ENCODE data around the gene HOXB4. TPM values are rescaled to one million over a fixed set of nuclear protein-coding genes. Genes with fewer than 3 reads are reported as not detected.

The HOXB4 gene
- total RNA-seq, 3 donors from 2014 or later, result 0.94 to 1.6 (median 1.4) TPM

GRCh38 chr17:48579760-48580554 lies 1.8 kb upstream of the HOXB4 start:
- Mint-ChIP-seq H3K9me3 (no peaks in the 10 kb centered on the region), H3K4me3 (peak overlapping the region; percentile 86), H3K36me3 (ENCODE audit: insufficient read depth) (no peaks in the 10 kb centered on the region), H3K27me3 (ENCODE audit: low read depth) (peaks cover 60% of the 10 kb centered on the region), H3K4me1 (ENCODE audit: low read depth) (peaks cover 55% of the 10 kb centered on the region)
- ATAC-seq, result no peak
- no peak for DNase-seq

- Mint-ChIP-seq H3K36me3 (ENCODE audit: insufficient read depth) (no peaks in the 10 kb centered on the region), H3K4me1 (ENCODE audit: low read depth) (peaks cover 53% of the 10 kb centered on the region), H3K4me3 (peak overlapping the region; percentile 86), H3K9me3 (no peaks in the 10 kb centered on the region), H3K27me3 (ENCODE audit: low read depth) (peaks cover 58% of the 10 kb centered on the region)
- ATAC-seq, result no peak
- DNase-seq, result no peak
These were observed 1.3 kb upstream of the HOXB4 start for GRCh38 chr17:48579471-48579759.

- Mint-ChIP-seq H3K9me3 (no peaks in the 10 kb centered on the region), H3K4me3 (peak overlapping the region; percentile 86), H3K36me3 (ENCODE audit: insufficient read depth) (no peaks in the 10 kb centered on the region), H3K27me3 (ENCODE audit: low read depth) (peaks cover 56% of the 10 kb centered on the region), H3K4me1 (ENCODE audit: low read depth) (peaks cover 53% of the 10 kb centered on the region)
- DNase-seq, result peak; percentile 26
- peak; percentile 50 to 60 for ATAC-seq
These were observed 693 bp upstream of the HOXB4 start for GRCh38 chr17:48578616-48579470.

GRCh38 chr17:48577330-48577945 lies 712 bp downstream of the HOXB4 start:
- Mint-ChIP-seq H3K9me3 (no peaks in the 10 kb centered on the region), H3K27me3 (ENCODE audit: low read depth) (peaks cover 43% of the 10 kb centered on the region), H3K4me3 (peak overlapping the region; percentile 81), H3K4me1 (ENCODE audit: low read depth) (peaks cover 49% of the 10 kb centered on the region), H3K36me3 (ENCODE audit: insufficient read depth) (no peaks in the 10 kb centered on the region)
- no peak for DNase-seq
- ATAC-seq, result peak; percentile 8 to 16

- Mint-ChIP-seq H3K9me3 (no peaks in the 10 kb centered on the region), H3K4me3 (peak overlapping the region; percentile 81), H3K4me1 (ENCODE audit: low read depth) (peaks cover 44% of the 10 kb centered on the region), H3K36me3 (ENCODE audit: insufficient read depth) (no peaks in the 10 kb centered on the region), H3K27me3 (ENCODE audit: low read depth) (peaks cover 37% of the 10 kb centered on the region)
- ATAC-seq (no peak), DNase-seq (no peak)
These were observed 1.5 kb downstream of the HOXB4 start for GRCh38 chr17:48576479-48577309.

- DNase-seq (no peak), ATAC-seq (no peak)
- Mint-ChIP-seq H3K36me3 (ENCODE audit: insufficient read depth) (no peaks in the 10 kb centered on the region), H3K27me3 (ENCODE audit: low read depth) (peaks cover 29% of the 10 kb centered on the region), H3K9me3 (no peaks in the 10 kb centered on the region), H3K4me1 (ENCODE audit: low read depth) (peaks cover 36% of the 10 kb centered on the region), H3K4me3 (peak overlapping the region; percentile 35)
These were observed 2.3 kb downstream of the HOXB4 start for GRCh38 chr17:48575673-48576478.

GRCh38 chr17:48575066-48575582 lies 3.0 kb downstream of the HOXB4 start:
- no peak for DNase-seq
- Mint-ChIP-seq H3K27me3 (ENCODE audit: low read depth) (peaks cover 21% of the 10 kb centered on the region), H3K4me3 (no peak overlapping the region), H3K36me3 (ENCODE audit: insufficient read depth) (no peaks in the 10 kb centered on the region), H3K9me3 (no peaks in the 10 kb centered on the region), H3K4me1 (ENCODE audit: low read depth) (peaks cover 31% of the 10 kb centered on the region)
- ATAC-seq, result no peak

- H3K4me1 Mint-ChIP-seq (ENCODE audit: low read depth), result peaks cover 28% of the 10 kb centered on the region
- no peaks in the 10 kb centered on the region for H3K9me3 Mint-ChIP-seq
- no peak overlapping the region for H3K4me3 Mint-ChIP-seq
- no peak for DNase-seq
- H3K36me3 Mint-ChIP-seq (ENCODE audit: insufficient read depth), result no peaks in the 10 kb centered on the region
- peaks cover 17% of the 10 kb centered on the region for H3K27me3 Mint-ChIP-seq (ENCODE audit: low read depth)
- no peak for ATAC-seq
These were observed 3.6 kb downstream of the HOXB4 start for GRCh38 chr17:48574505-48575065.

- no peak for DNase-seq
- no peak overlapping the region for H3K4me3 Mint-ChIP-seq
- no peaks in the 10 kb centered on the region for H3K9me3 Mint-ChIP-seq
- peaks cover 14% of the 10 kb centered on the region for H3K4me1 Mint-ChIP-seq (ENCODE audit: low read depth)
- peaks cover 10% of the 10 kb centered on the region for H3K27me3 Mint-ChIP-seq (ENCODE audit: low read depth)
- no peaks in the 10 kb centered on the region for H3K36me3 Mint-ChIP-seq (ENCODE audit: insufficient read depth)
- ATAC-seq, result no peak
These were observed 6.2 kb downstream of the HOXB4 start for GRCh38 chr17:48571826-48572417.

- no peak overlapping the region for H3K4me3 Mint-ChIP-seq
- H3K9me3 Mint-ChIP-seq, result no peaks in the 10 kb centered on the region
- DNase-seq (no peak), ATAC-seq (no peak)
- no peaks in the 10 kb centered on the region for H3K36me3 Mint-ChIP-seq (ENCODE audit: insufficient read depth)
- peaks cover 11% of the 10 kb centered on the region for H3K4me1 Mint-ChIP-seq (ENCODE audit: low read depth)
- peaks cover 10% of the 10 kb centered on the region for H3K27me3 Mint-ChIP-seq (ENCODE audit: low read depth)
These were observed 6.9 kb downstream of the HOXB4 start for GRCh38 chr17:48571024-48571818.

- H3K27me3 Mint-ChIP-seq (ENCODE audit: low read depth), result peaks cover 10% of the 10 kb centered on the region
- H3K36me3 Mint-ChIP-seq (ENCODE audit: insufficient read depth), result no peaks in the 10 kb centered on the region
- no peak for ATAC-seq
- no peak for DNase-seq
- no peaks in the 10 kb centered on the region for H3K9me3 Mint-ChIP-seq
- no peak overlapping the region for H3K4me3 Mint-ChIP-seq
- H3K4me1 Mint-ChIP-seq (ENCODE audit: low read depth), result peaks cover 7% of the 10 kb centered on the region
These were observed 7.7 kb downstream of the HOXB4 start for GRCh38 chr17:48570325-48571023.
